Activated CD4-positive, alpha-beta T cell treated with anti-CD3 and anti-CD28 coated beads for 4 hours (primary cell): ENCODE results near the gene TMEM11.
"Not testable (repeated sequence)": the region's sequence is repeated elsewhere in the genome, so short reads cannot be mapped to it uniquely, and the experiment has no call there.

Experiments
- DNase-seq, 2 donors: peaks; one replicate each; pipeline ENCODE4 v3.0.0-alpha.2; 2020

TMEM11 gene

DNA sequence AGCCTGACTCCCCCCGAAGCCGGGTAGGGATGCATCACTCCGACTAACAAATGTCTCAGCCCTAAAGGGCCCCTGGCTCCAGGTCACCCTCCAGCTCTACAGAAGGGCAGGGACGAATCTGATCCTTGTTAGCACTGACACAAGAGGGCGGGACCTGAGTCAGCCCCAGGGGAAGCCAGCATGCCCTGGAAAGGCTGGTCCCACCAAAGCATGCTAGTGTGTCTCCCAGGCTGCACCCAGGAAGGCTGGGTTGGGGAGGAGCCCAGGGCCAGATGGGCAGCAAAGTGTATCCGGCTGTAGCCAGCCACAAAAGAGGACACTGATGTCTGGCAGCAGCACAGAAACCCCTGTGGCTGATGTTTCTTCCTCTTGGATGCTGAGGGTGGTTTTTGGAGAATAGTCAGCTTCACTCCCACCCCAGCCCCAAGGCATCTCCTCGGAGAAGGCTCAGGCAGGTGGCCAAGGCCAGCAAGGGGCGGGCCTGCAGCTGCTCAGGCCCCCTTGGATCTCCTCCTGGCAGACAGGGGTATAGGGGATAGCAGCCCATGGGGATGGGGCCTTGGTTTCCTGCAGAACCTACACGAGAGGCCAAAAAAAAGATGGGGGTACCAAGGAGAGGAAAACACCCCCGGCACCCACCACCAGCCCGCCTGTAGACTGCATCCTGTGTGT, 28.2 kb upstream of the TMEM11 start:
- no peak for DNase-seq

DNA sequence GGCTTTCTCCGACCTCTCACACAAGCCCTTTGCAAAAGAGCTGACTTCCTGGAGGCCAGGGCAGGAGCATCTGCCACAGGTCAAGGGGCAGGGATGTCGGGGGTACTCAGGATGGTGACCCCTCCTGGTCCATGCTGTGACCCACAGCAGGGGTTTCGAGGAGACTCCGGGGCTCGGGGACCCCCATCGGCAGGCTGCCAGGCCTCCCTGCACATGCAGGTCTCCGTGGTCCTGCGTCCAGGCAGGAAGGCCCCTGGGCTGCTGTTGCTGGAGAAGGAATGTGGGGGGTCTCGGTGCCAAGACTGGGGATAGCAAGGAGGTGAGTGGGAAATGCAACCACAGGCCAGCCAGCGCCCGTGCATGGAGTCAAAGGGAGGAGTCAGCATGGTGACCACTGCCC, 27.6 kb upstream of the TMEM11 start:
- DNase-seq = no peak

DNA sequence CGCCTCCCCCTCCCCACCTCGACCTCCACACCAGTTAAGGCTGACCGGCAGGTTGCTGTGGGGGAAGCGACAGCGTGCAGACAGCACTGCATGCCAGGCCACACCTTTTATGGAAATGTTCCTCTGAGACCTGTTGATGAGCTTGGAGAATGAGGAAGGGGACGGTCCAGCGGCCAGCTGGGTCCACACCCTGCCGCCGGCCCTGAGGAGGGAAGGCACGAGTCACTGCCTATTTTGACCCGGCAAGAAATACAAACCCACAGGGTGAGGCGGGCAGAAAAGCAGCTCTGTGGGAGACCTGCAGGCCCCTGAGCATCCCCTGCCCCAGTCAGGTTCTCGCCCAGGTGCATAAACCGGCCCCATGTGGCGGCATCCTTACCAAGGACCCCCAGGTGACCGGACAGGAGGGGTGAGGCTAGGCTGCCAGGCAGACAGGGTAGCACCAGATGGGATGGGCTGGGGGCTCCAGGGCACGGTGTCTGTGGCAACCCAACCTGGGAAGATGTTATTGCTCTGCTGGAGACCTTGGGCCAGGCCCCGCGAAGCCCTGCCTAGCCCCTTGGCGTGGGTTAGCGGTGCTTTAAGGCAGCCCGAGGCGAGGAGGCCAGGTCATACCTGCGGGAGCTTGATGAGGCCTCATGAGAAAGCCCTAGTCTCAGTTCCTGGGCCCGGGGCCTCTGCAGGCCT, 26.6 kb upstream of the TMEM11 start:
- no peak for DNase-seq

DNA sequence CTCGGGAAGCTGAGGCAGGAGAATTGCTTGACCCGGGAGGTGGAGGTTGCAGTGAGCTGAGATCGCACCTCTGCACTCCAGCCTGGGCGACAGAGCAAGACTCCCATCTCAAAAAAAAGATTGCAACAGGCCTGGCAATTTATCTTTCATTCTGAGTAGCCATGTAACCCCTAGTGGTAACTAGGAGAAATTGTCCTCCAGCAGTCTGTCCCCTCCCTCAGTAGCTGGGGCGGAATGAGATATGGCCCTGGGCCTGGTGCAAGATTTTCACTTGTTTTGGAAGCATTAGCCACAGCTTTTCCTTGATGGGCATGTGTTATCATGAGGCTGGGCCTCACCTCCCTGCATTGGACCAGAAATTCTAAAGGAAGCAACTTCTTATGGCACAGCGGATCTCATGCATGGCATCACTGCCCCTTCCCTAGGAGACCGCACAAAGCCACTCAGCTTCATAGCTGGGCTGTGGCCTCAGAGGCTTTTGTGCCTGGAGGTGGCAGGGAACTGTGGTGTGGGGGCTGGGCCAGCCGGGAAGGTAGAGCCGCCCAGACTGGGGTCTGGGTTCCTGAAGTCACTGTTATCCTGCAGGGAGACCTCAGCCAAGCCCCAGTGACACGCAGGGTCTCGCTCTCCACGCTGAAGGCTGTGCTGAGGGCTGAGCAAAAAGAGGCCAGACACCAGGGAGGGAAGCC, 25.9 kb upstream of the TMEM11 start:
- no peak for DNase-seq

DNA sequence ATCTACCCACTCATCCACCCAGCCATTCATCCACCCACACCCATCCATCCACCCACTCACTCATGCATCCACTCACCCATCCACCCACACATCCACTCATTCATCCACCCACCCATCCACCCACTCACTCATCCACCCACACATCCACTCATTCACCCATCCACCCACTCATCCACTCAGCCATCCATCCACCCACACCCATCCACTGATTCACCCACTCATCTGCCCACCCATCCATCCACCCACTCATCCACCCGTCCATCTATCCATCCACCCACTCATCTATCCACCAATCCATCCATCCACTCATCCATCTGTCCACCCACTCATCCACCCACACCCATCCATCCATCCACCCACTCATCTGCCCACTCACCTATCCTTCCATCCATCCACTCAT, 22.0 kb upstream of the TMEM11 start:
- peak; percentile 25 to 26 for DNase-seq

DNA sequence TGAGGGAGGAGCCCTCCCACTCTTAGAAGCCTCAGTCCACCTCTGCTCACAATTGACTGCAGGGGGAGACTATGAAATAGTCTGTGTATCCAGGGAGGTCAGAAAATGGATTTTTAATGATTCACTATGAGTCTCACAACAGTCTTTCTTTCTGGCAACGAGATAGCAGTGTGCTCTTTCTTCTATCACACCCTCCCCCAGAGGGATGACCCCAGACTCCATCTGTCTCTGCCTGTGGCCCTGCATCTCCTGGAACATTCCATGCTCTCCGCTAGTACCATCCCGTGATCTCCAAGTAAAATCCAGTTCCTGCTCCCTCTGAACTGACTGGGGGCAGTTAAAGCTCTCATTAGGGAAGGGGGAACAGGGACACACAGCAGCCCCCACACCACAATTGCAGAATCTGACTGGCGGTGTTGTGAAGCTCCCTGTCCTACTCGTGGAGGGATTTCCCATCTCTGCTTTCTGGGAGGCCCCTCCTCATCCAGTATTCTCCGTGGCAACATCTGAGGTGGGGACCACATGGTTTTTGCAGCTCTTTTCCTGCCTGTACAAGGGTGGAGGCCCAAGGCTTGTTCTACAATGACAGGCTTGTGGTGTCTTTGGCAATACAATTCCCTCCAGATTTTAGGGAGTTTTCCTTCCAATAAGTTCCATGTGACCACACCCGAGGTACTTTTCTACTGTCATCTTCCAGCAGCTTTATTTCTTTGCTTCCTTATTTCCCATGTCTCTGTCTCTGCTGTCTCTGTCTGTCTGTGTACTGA, 19.8 kb upstream of the TMEM11 start:
- DNase-seq = no peak

DNA sequence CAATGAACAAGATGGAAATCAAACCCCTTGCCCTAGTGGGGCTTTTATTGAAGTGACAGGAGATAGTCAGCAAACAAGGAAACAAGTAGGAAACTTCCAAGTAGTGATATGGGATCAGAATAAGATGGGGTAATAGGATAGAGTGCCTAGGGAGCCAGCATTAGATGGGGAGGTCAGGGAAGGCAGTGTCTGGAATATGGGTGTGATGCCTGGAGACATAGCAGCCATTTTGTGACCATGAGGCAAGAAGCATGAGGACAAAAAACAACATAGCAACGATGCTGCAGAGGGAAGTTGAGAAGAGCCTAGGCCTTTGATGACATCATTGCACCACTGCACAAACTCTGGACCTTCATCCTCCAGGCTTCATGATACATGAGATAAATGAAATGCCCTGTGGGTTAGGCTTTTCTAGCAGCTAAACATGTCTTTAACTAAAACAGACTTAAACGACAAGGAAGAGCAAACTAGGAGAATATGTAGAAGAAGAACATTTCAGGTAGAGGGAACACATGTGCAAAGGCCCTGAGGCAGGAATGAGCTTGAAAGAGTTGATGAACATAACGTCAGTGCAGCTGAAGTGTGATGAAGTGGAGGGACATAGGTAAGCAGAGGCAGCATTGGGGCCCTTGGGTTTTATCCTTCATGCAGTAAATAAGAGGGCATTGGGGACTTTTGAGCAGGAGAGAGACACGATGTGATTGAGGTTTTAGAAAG, 18.2 kb upstream of the TMEM11 start:
- no peak for DNase-seq

DNA sequence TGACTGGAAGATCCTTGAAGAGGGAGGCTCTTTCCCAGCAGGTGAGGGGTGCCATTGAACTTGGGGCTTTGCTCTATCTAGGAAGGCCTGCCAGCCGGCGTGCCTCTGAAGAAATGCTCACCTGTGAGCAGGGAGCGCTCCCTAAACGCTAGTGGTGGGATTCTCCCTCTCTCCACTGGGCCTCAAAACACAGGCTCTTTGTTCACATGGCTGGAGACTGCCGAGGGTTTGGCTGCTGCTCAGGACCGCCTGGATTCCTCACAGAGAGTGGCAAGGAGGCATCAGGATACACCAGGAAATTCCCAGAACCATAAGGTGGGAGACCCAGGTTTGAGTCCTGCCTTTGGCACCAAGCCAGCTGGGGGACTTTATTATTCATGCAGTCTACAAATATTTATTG, 17.6 kb upstream of the TMEM11 start:
- no peak for DNase-seq

DNA sequence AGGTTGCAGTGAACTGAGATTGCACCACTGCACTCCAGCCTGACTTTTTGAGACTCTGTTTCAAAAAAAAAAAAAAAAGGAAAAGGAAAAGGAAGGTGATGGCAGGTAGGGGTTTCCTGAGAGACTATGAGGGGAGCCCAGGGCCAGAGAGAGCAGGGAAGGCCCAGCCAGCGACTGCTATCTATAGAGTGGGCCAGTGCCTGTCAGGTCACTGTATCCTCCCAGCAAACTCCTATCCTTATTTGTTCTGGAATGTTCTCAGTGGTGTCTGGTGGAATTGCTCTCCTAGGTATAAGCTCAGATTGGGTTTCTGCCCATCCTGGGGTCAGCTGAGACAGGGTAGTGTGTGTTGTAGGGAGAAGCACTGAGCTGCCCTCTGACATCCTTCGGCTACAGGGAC, 14.9 kb upstream of the TMEM11 start:
- no peak for DNase-seq

DNA sequence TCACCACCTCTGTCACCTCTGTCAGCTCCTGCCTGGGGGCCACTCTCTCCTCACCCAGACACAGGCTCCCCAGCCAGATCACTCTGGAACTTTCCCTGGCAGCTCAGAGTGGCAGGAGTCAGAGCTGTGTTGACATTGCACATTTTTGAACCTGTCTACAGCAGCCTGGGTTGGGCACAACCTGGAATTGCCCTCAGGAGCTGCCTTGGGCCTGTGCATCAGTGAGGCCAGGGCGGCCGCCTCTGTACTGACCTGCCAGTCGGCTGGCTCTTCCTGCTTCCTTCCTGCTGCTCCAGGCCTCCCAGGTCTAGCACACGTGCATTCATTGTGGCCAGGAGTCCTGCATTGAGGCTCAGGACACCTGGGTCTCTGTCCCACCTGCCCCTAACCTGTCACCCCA, 14.2 kb upstream of the TMEM11 start:
- DNase-seq = no peak

DNA sequence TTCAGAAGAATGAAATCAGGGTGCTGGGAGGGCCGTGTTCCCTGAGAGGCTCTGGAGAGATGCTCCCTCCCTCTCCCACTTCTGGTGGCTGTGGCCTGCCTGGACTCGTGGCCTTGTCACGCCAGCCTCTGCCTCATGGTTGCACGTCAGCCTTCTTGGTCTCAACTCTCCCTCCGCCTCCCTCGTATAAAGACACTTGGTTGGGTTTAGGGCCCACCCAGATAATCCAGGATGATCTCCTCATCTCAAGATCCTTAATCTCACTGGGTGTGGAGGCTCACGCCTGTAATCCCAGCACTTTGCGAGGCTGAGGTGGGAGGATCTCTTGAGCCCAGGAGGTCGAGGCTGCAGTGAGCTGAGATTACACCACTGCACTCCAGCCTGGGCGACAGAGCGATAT, 13.3 kb upstream of the TMEM11 start:
- not testable (repeated sequence) for DNase-seq

DNA sequence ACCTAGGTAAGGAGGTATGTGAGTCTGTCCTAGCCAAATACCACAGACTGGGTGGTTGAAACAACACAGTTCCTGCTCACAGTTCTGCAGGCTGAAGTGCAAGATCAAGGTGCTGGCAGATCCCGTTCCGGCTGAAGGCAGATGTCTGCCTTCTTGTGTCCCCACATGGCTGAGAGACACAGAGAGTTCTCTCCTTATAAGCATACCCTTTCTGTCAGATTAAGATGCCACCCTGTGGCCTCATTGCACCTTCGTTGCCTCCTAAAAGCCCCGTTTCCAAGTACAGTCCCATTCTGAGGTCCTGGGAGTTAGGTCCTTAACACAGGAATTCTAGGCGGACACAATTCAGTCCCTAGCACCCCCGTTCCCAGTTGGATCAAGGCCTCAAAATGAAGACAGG, 9.1 kb upstream of the TMEM11 start:
- DNase-seq = no peak

DNA sequence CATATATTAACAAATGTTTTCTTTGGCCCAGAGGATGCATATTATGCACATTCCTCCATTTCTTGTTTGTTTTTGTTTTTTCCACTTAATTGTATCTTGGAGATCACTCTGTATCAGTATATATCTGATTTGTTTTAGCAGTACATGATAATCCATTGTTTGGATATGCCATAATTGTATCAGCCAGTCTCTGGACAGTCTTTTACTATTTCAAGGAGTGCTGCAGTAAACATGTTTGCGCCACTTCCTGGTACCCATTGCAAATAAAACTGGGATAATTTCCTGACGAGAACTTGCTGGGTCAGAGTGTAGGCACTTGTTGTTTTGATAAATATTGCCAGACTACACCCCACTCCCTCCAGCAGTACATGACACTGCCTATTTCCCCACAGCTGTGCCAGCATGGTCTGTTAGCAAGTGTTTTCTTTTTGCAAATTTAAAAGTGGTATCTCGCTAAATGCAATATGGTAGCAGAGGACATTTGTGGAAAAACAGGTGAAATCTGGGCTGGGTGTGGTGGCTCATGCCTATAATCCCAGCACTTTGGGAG, 4.9 kb upstream of the TMEM11 start:
- DNase-seq = no peak

DNA sequence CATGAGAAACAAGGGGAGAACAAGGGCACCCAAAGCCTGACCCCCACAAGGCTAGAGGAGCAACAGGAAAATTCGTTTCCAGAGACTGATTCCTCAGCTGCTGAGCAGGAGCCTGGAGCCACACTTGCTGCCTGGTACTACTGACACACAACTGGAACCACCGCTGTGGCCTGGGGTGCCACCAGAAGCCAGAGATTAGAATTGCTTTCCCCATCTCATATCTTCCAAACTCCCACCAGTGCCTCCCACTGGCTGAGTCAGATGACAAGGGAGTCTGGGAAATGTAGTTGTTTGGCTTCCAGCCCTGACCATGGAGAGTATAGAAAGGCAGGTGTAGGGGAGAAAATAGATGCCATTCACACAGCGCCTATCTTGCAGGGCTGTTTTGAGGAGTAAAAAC, 4.1 kb upstream of the TMEM11 start:
- DNase-seq = peak; percentile 9 to 13

DNA sequence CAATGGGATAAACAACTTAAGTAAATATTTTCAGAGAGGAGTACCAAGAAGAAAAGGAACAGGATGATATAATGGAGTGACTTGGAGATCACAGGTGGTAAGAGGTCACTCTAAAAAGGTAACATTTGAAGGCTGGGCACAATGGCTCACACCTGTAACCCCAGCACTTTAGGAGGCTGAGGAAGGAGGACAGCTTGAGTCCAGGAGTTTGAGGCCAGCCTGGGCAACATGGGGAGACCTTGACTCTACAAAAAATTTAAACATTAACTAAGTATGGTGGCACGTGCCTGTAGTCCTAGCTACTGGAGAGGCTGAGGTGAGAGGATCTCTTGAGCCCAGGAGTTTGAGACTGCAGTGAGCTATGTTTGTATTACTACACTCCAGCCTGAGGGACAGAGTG, 3.4 kb upstream of the TMEM11 start:
- no peak for DNase-seq

DNA sequence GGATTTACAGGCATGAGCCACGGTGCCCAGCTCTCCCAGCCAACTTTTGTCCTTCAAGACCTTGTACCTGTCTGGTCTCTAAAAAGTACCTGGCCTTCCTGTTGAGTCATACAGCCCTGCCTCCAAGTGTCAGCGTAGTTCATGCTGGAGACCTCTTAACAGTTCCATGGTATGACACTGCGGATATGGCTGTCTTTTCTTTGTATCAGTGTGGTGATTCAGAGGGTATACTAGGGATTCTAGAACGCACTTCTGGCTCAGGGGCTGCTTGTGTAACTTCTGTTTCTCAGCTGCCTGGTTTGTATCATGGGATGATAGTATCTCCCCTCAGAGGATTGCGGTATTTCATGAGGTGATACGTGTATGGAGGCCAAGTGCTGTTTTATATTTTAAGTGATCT, 2.0 kb upstream of the TMEM11 start:
- no peak for DNase-seq

DNA sequence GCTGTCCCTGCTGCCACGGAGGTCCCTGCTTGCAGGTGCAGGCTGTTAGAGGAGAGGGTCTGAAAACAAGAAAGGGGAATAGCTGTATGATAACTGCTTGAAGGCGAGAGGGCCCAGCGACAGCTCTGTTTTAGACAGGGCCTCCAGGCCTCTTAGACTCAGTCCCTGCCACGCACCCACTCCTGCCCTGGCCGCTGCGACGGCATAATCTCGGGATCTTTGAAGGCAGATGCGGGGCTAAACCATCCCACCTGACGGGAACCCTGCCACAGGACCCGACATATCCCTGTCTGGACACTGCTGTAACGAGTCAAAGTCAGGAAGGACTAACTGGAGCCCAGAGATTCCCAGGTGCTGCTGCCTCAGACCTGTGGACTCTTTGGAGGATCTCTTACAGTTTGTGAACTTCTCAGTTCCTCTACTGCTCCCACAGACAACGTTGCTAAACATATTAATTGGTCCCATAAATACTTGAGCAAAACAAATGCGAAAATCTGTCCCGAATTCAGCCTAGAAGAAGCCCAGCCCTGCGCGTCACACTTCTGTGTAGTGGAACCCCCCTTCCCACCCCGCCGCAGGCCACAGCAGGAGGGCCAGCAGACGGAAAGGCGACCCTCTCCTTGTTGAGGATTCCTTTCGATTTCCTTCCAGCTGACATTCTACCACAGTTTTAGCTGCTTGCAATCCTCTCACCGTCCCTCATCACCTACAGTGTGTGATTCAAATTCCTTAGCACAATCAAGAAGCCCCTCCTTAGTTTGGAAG, 998 bp upstream of the TMEM11 start:
- DNase-seq = no peak

DNA sequence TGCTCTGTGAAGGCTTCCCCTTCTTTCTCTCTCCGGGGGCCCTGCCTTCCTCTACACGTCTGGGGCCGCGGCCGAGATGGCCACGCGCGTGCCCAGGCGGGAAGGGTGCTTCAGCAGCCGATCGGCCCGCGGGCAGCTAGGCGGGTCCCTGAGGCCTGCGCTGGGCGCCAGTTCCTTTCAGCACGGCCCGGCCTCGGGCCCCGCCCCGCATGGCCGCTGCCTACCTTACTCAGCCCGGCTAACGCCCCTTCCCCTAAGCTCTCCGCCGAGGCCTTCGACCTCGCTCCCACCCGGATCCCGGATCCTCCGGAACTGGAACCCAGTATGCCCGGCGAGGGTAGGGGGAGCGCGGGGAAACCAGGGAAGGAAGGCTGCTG, 335 bp downstream of the TMEM11 start:
- DNase-seq = no peak

DNA sequence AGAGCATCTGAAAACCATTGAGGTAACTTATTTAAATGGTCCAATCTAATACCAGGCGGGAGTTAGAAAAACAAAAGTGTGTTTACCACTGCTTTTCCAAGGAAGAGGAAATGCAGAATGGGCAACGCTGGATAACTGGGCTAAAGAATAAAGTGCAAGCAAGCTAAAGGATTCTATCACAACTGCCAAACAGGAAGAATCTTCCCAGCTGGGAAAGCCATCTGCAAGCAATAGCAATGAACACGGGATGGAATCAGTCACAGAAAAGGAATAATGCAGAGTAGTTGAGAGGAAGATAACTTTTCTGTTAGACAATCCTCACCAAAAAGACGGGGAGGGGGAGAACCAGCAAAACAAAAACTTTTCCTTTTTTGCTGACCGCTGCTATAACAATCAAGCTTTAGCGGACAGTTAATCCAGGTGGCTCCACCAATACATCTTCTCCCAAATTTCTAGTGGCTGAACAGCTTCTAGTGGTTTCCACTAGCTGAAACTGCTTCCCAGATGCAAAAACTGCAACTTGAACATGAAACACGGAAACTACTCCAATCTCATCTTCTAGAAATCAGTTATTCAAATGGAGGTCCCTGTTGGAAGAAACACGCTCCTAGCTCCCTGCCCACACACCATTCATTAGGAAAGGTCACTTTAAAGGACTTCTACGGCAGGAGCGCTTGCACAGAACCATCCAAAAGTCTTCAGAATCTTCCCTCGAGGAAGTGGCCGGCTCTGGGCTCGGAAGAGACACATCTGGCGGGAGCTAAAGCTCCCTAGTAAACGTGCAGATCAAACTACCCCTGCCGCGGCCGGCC, 929 bp downstream of the TMEM11 start:
- no peak for DNase-seq

DNA sequence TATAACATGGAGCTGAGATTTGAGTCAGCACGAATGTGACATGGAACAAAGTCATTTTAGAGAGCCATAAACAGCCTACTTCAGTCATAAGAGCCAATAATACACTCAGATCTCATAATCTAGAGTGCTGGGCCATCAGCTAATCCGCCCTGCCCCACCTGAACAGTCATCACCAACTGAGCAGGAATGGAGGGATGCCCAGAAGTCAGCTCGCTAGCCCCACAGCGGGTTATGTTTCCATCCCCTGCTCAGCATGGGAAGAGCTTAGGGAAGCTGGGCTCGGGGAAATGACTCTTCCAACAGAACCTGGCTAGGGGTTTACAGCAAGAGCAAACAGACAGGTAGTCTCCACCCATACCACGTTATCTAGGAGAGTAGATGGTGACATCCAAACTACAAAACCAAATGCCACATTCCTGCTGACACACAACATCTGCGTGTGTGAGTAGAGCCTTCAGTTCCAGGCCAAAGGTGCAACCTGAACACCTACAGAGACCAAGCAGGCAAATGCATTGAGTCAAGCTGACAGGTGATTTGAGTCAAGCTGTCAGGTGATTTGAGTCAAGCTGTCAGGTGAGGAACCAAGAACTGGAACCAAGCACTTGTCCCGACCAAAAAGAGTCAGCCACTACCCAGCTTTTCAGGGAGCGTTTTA, 2.0 kb downstream of the TMEM11 start:
- DNase-seq = no peak
